H1 (cell line): ENCODE data around the gene ACTN4. TPM values are rescaled to one million over a fixed set of nuclear protein-coding genes. Genes with fewer than 3 reads are reported as not detected.

ENCODE experiments used
- CTCF ChIA-PET: fragments of 300-600 bp; sonication (Branson Sonifier 250); formaldehyde crosslinking; loops from one replicate; lab custom pipeline; 2021; ENCODE audit not compliant: partially characterized antibody; lab: Charles Lee
- POLR2A ChIA-PET: fragments of 300-600 bp; sonication (Branson Sonifier 250); formaldehyde crosslinking; loops from one replicate; lab custom pipeline; 2021; ENCODE audit warnings: inconsistent platforms; ENCODE audit not compliant: partially characterized antibody; lab: Charles Lee
- DNase-seq, 2 experiments: peaks; one replicate each; pipeline versions ENCODE4 v3.0.0 to v3.0.0-alpha.2; 2010 to 2022; ENCODE audit warnings: low spot score in 2 of 2, low read depth in 1 of 2, mixed read lengths in 1 of 2
- FAIRE-seq: peaks from 2 replicates; lab custom pipeline; 2011; peaks lifted over from hg19 to GRCh38; lab: Jason Lieb, UNC
- H2AFZ ChIP-seq: 2 replicates; pipeline ENCODE4 v1.8.1; 2012; ENCODE audit warnings: low read length, inconsistent platforms
- H2AK5ac ChIP-seq: 2 replicates; pipeline ENCODE4 v1.6.1; 2013; ENCODE audit warnings: low read depth, low read length
- H2BK120ac ChIP-seq: replicated peaks from 2 replicates; pipeline ENCODE3; 2013; ENCODE audit warnings: low read depth, low read length, inconsistent platforms
- H2BK12ac ChIP-seq: 2 replicates; pipeline ENCODE4 v1.6.1; 2013; ENCODE audit warnings: low read depth, low read length
- H2BK15ac ChIP-seq: 2 replicates; pipeline ENCODE4 v1.6.1; 2013; ENCODE audit warnings: low read length
- H2BK20ac ChIP-seq: 2 replicates; pipeline ENCODE4 v1.6.1; 2013; ENCODE audit warnings: low read length
- H2BK5ac ChIP-seq: 2 replicates; pipeline ENCODE4 v1.6.1; 2013; ENCODE audit warnings: low read depth, low read length
- H3K14ac ChIP-seq: 2 replicates; pipeline ENCODE4 v1.6.1; 2013; ENCODE audit warnings: inconsistent platforms; ENCODE audit not compliant: insufficient read length
- H3K18ac ChIP-seq: 2 replicates; pipeline ENCODE4 v1.6.1; 2013; ENCODE audit warnings: low read length; ENCODE audit errors: extremely low read depth
- H3K23ac ChIP-seq: 2 replicates; pipeline ENCODE4 v1.6.1; 2013; ENCODE audit warnings: inconsistent platforms; ENCODE audit not compliant: insufficient read length
- H3K23me2 ChIP-seq: 2 replicates; pipeline ENCODE4 v1.6.1; 2013; ENCODE audit warnings: low read depth, low read length
- H3K27ac ChIP-seq: 2 replicates; pipeline ENCODE4 v1.6.1; 2011; ENCODE audit warnings: low read depth, low read length, inconsistent platforms
- H3K27me3 ChIP-seq, 4 experiments: replicated peaks in 1 of 4; 1 replicate in 1 of 4; 2 replicates in 3 of 4; pipeline versions ENCODE4 v1.6.1 to v1.8.1; 2011 to 2013; ENCODE audit warnings: low read length in 3 of 4, mild to moderate bottlenecking in 3 of 4, inconsistent platforms in 2 of 4, mixed read lengths in 2 of 4, moderate library complexity in 1 of 4; ENCODE audit not compliant: control insufficient read depth in 3 of 4, insufficient read depth in 3 of 4; ENCODE audit errors: extremely low read depth in 1 of 4
- H3K36me3 ChIP-seq, 4 experiments: 2 replicates each; pipeline versions ENCODE4 v1.6.1 to v1.8.1; 2011 to 2013; ENCODE audit warnings: mild to moderate bottlenecking in 4 of 4, low read length in 3 of 4, moderate library complexity in 2 of 4, control low read depth in 1 of 4, inconsistent platforms in 1 of 4; ENCODE audit not compliant: insufficient read depth in 4 of 4, control insufficient read depth in 2 of 4
- H3K4ac ChIP-seq: replicated peaks from 2 replicates; pipeline ENCODE3; 2013; ENCODE audit warnings: low read length, low read depth, mixed read lengths, inconsistent platforms; ENCODE audit not compliant: insufficient read length
- H3K4me1 ChIP-seq, 4 experiments: replicated peaks in 1 of 4; 1 replicate in 1 of 4; 2 replicates in 3 of 4; pipeline versions ENCODE4 v1.6.1 to v1.8.1; 2011 to 2013; ENCODE audit warnings: low read length in 3 of 4, inconsistent platforms in 2 of 4, mixed read lengths in 1 of 4; ENCODE audit not compliant: insufficient read depth in 4 of 4, control insufficient read depth in 3 of 4
- H3K4me2 ChIP-seq, 2 experiments: 2 replicates each; pipeline versions ENCODE4 v1.6.1 to v1.8.1; 2011 to 2013; ENCODE audit warnings: low read depth in 2 of 2, low read length in 2 of 2, control low read depth in 1 of 2, inconsistent platforms in 1 of 2, mild to moderate bottlenecking in 1 of 2; ENCODE audit not compliant: insufficient read depth in 1 of 2
- H3K4me3 ChIP-seq, 4 experiments: fragments of 200-600, 300-600 bp in 1 of 4; sonication (generic), shearing (Covaris generic), sonication (Bioruptor Twin) in 1 of 4; 2 replicates each; pipeline versions ENCODE4 v1.5.1 to v1.8.1; 2011 to 2016; ENCODE audit warnings: low read length in 4 of 4, low read depth in 3 of 4, control low read depth in 2 of 4, inconsistent platforms in 2 of 4, mild to moderate bottlenecking in 2 of 4, mixed read lengths in 1 of 4, moderate library complexity in 1 of 4; ENCODE audit not compliant: insufficient read depth in 2 of 4; ENCODE audit errors: extremely low read depth in 1 of 4
- H3K56ac ChIP-seq: replicated peaks from 2 replicates; pipeline ENCODE3; 2013; ENCODE audit warnings: low read depth, mild to moderate bottlenecking, mixed read lengths, low read length, inconsistent platforms; ENCODE audit not compliant: insufficient read length
- H3K79me1 ChIP-seq: 2 replicates; pipeline ENCODE4 v1.6.1; 2013; ENCODE audit warnings: low read depth, low read length, control low read depth
- H3K79me2 ChIP-seq, 2 experiments: 2 replicates each; pipeline versions ENCODE4 v1.6.1 to v1.8.1; 2012 to 2013; ENCODE audit warnings: low read length in 2 of 2, mild to moderate bottlenecking in 2 of 2, inconsistent platforms in 1 of 2; ENCODE audit not compliant: insufficient read depth in 2 of 2, control insufficient read depth in 1 of 2
- H3K9ac ChIP-seq, 4 experiments: replicated peaks in 1 of 4; 1 replicate in 1 of 4; 2 replicates in 3 of 4; pipeline versions ENCODE4 v1.6.1 to v1.8.1; 2011 to 2013; ENCODE audit warnings: low read depth in 3 of 4, low read length in 3 of 4, control low read depth in 2 of 4, mild to moderate bottlenecking in 2 of 4, moderate library complexity in 2 of 4, inconsistent platforms in 1 of 4; ENCODE audit errors: extremely low read depth in 1 of 4
- H3K9me3 ChIP-seq, 2 experiments: 2 replicates each; pipeline versions ENCODE4 v1.6.1 to v1.8.1; 2012 to 2013; ENCODE audit warnings: mild to moderate bottlenecking in 2 of 2, moderate library complexity in 2 of 2, control low read depth in 1 of 2, inconsistent platforms in 1 of 2, low read depth in 1 of 2, low read length in 1 of 2, mixed read lengths in 1 of 2; ENCODE audit not compliant: insufficient read depth in 2 of 2
- H4K20me1 ChIP-seq, 2 experiments: replicated peaks in 1 of 2; 2 replicates each; pipeline versions ENCODE3 to v1.8.1; 2011 to 2013; ENCODE audit warnings: inconsistent platforms in 2 of 2, low read length in 2 of 2, mild to moderate bottlenecking in 1 of 2; ENCODE audit not compliant: insufficient read depth in 2 of 2, control insufficient read depth in 1 of 2
- H4K5ac ChIP-seq: 2 replicates; pipeline ENCODE4 v1.6.1; 2013; ENCODE audit warnings: low read length, low read depth, mixed read lengths, inconsistent platforms; ENCODE audit not compliant: insufficient read length
- H4K8ac ChIP-seq: 2 replicates; pipeline ENCODE4 v1.8.0; 2013; ENCODE audit warnings: mild to moderate bottlenecking, moderate library complexity, low read length, inconsistent platforms; ENCODE audit not compliant: insufficient read depth; ENCODE audit errors: extremely low read depth
- H4K91ac ChIP-seq: replicated peaks from 2 replicates; pipeline ENCODE3; 2013; ENCODE audit warnings: low read length, mixed read lengths, inconsistent platforms; ENCODE audit not compliant: insufficient read length
- CTBP2 ChIP-seq: IDR thresholded peaks from 2 replicates; pipeline ENCODE4 v1.7.0; 2011; ENCODE audit warnings: borderline replicate concordance, mild to moderate bottlenecking, moderate library complexity, mixed read lengths, low read length; ENCODE audit not compliant: insufficient read depth, insufficient read length
- GABPA ChIP-seq: IDR thresholded peaks from 2 replicates; pipeline ENCODE4 v1.6.1; 2011; ENCODE audit warnings: mild to moderate bottlenecking, low read length, moderate library complexity, borderline replicate concordance; ENCODE audit not compliant: insufficient read depth
- RNF2 ChIP-seq: fragments of 200-900, 300-1000 bp; sonication (generic); IDR thresholded peaks from 2 replicates; pipeline ENCODE4 v1.7.1; 2016; ENCODE audit warnings: borderline replicate concordance, low read depth, mild to moderate bottlenecking, antibody characterized with exemption, low read length; ENCODE audit not compliant: poor library complexity, severe bottlenecking; ENCODE audit errors: missing control alignments
- RXRA ChIP-seq: IDR thresholded peaks from 2 replicates; pipeline ENCODE4 v1.6.1; 2011; ENCODE audit warnings: low read depth, mild to moderate bottlenecking, low read length, moderate library complexity; ENCODE audit not compliant: insufficient read depth
- SIRT6 ChIP-seq: IDR thresholded peaks from one replicate; pipeline ENCODE4 v1.7.1; 2012; ENCODE audit warnings: low read length, inconsistent platforms
- SUZ12 ChIP-seq: fragments of 200-600 bp; sonication (generic); IDR thresholded peaks from 2 replicates; pipeline ENCODE4 v1.6.1; 2012; ENCODE audit warnings: mild to moderate bottlenecking, inconsistent platforms, low read length, moderate library complexity, mixed read lengths
- WGBS, 2 experiments: shearing (Covaris generic) in 1 of 2; methylation state at CpG; one replicate each; pipeline versions ENCODE4 v1.1.6 to v1.1.7; 2013 to 2015; ENCODE audit warnings: low lambda C conversion rate in 2 of 2, mixed read lengths in 2 of 2, inconsistent platforms in 1 of 2, low coverage in 1 of 2, missing lambda C conversion rate in 1 of 2; ENCODE audit not compliant: insufficient replicate concordance in 2 of 2, insufficient coverage in 1 of 2, insufficient read length in 1 of 2; ENCODE audit errors: extremely low coverage in 1 of 2, missing lambda C conversion rate in 1 of 2; 5-methylcytosine and 5-hydroxymethylcytosine counted together
- polyA plus RNA-seq, 7 experiments: library from polyadenylated mRNA; depleted of rRNA in 3 of 7; stranded (reverse) in 5 of 7; unstranded in 2 of 7; fragments of >200 nt in 5 of 7; fragments of 200-250 nt in 2 of 7; gene quantifications; 1 replicate in 5 of 7; 2 replicates in 1 of 7; 4 replicates in 1 of 7; pipeline versions ENCODE4 v1.2.1 to v1.2.3, GENCODE V29; 2011 to 2013; ENCODE audit warnings: missing spikeins in 2 of 7, mixed read lengths in 2 of 7
- total RNA-seq: library from RNA; stranded (reverse); fragmentation: NEBNext Ultra II Directional; extraction: Animal tissue kit (Norgen Biotek cat#: 25700); gene quantifications from 2 replicates; pipeline ENCODE4 v1.2.1, GENCODE V29; 2021

The ACTN4 gene
- total and polyA plus RNA-seq, 2 of the 8 experiments (the other 6 are each of a cell fraction or from before 2014, with no cell fraction given): 211 to 520 TPM

DNA sequence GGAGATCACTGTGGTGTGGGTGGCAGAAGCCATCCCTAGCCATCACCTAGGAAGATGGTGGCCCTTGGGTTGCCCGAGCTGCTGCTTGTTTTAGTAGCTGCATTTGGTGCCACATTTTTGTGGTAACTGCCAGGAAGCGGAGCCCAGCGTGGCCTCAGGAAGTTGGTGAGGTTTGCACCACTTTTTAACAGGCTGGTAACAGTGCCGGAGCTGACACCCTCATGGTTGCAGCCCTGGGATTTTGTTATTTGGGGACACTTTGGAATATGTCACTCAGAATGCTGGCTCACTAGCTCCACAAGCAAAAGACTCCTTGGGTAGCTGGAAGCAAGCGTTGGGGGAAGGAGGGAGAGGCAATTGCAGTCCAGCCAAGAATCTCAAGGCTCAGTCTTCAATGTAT, 22.1 kb downstream of the ACTN4 start:
- no peak overlapping the region for H2BK5ac ChIP-seq
- H4K91ac ChIP-seq: peak overlapping the region; percentile 13
- H2BK20ac ChIP-seq: no peak overlapping the region
- no peak overlapping the region for H2AFZ ChIP-seq
- CTCF ChIA-PET: interaction anchor here (0.5 to 4.6 kb wide), 9 partner anchors 16 to 228 kb away, joined by 3 to 29 read pairs (median 3); no protein-coding TSS in a partner anchor
- peaks cover 7 to 85% of the 10 kb centered on the region in 2 experiments for H3K79me2 ChIP-seq
- no peak overlapping the region for H3K9ac ChIP-seq
- 0 out of 2 replicates have a peak overlapping the region, but pooled peaks have one; percentile 40 for H4K8ac ChIP-seq
- no peak overlapping the region for H3K4ac ChIP-seq
- H3K14ac ChIP-seq: no peak overlapping the region
- peak overlapping the region; percentile 25; the same call in 1 of the 2 replicates for H3K18ac ChIP-seq
- no peak overlapping the region for H2BK15ac ChIP-seq
- H3K27me3 ChIP-seq: no peaks in the 10 kb centered on the region
- peak overlapping the region; percentile 13 for H4K5ac ChIP-seq
- H3K4me1 ChIP-seq: peaks cover 25 to 40% (median 34%) of the 10 kb centered on the region in 4 experiments
- H3K79me1 ChIP-seq: peaks cover 25% of the 10 kb centered on the region
- DNase-seq: no peak
- H2BK12ac ChIP-seq: no peak overlapping the region
- H3K4me3 ChIP-seq: no peak overlapping the region
- WGBS, 2 experiments: 94% methylated on average over 5 of the region's 5 CpGs; no CpG with 5 or more reads in 1 of the 2 experiments
- H3K23me2 ChIP-seq: no peaks in the 10 kb centered on the region; the same call in 1 of the 2 replicates
- H3K4me2 ChIP-seq: no peak overlapping the region
- peaks cover 6 to 20% of the 10 kb centered on the region in 2 experiments for H4K20me1 ChIP-seq
- H3K36me3 ChIP-seq: 0 out of 8 replicates have a peak, but pooled peaks cover 0 to 5% (median 0%) of the 10 kb centered on the region in 4 experiments
- H3K27ac ChIP-seq: no peak overlapping the region
- H3K56ac ChIP-seq: no peak overlapping the region
- no peak overlapping the region for H2BK120ac ChIP-seq
- 0 out of 2 replicates have a peak overlapping the region, but pooled peaks have one; percentile 24 for H2AK5ac ChIP-seq
- no peak overlapping the region for H3K23ac ChIP-seq
- H3K9me3 ChIP-seq: no peaks in the 10 kb centered on the region
- no peak for FAIRE-seq
- POLR2A ChIA-PET: interaction anchor here (0.9 to 21.5 kb wide), 4 partner anchors 7 to 23 kb away, joined by 3 to 495 read pairs (median 196); partner anchors contain the start of gene ACTN4
- TF ChIP-seq GABPA: no peak
- TF ChIP-seq SIRT6: no peak
- TF ChIP-seq RXRA: no peak
- no peak for TF ChIP-seq RNF2
- TF ChIP-seq SUZ12: no peak
- no peak for TF ChIP-seq CTBP2
